T-helper 2 cell treated with Interferon-gamma antibody and Interleukin-4, amounts not matched to agents 5 μg/mL and 100 μg/mL, for 36 hours (primary cell): Measurements from ENCODE around the gene WAS.

Source experiments
- DNase-seq: peaks from one replicate; pipeline ENCODE4 v3.0.0; 2021; ENCODE audit warnings: low spot score
- H3K27ac Mint-ChIP-seq: one replicate; pipeline ENCODE4 v1.8.0; 2021; ENCODE audit warnings: mild to moderate bottlenecking, mixed read lengths
- H3K27me3 Mint-ChIP-seq: one replicate; pipeline ENCODE4 v1.8.0; 2021; ENCODE audit warnings: low read depth, mixed read lengths
- H3K36me3 Mint-ChIP-seq: one replicate; pipeline ENCODE4 v1.8.0; 2021; ENCODE audit warnings: low read depth, mixed read lengths
- H3K4me1 Mint-ChIP-seq: one replicate; pipeline ENCODE4 v1.8.0; 2021; ENCODE audit warnings: low read depth, mixed read lengths
- H3K4me3 Mint-ChIP-seq: one replicate; pipeline ENCODE4 v1.8.0; 2022; ENCODE audit warnings: mild to moderate bottlenecking, moderate library complexity, mixed read lengths
- H3K9me3 Mint-ChIP-seq: one replicate; pipeline ENCODE4 v1.8.0; 2021; ENCODE audit warnings: mixed read lengths

The WAS gene

GRCh38 chrX:48737213-48737938 lies 53.8 kb downstream of the WAS start:
- Mint-ChIP-seq H3K27me3 (no peaks in the 10 kb centered on the region), H3K27ac (peak overlapping the region; percentile 97), H3K4me1 (peaks cover 12% of the 10 kb centered on the region), H3K9me3 (no peaks in the 10 kb centered on the region), H3K4me3 (peak overlapping the region; percentile 95), H3K36me3 (peaks cover 6% of the 10 kb centered on the region)
- DNase-seq = peak; percentile 86

DNA sequence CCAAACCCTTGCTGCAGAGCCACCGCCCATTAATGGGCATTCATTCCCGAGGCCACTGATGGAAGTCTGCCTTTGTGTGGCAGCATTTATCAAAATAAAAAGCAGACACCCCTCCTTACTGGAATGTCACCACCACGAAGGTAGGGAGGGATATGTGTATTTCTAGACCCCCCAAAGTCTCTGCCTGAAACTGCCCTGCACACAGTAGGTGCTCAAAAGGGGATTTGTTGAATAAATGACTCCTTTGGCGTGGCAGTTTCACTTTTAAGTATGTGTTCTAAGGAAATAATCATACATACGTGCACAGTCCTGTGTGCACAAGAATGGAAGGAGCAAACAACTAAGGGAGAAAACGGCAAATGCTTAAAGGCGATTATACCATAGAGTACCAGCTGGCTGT lies 54.3 kb downstream of the WAS start:
- no peaks in the 10 kb centered on the region for H3K27me3 Mint-ChIP-seq
- H3K4me3 Mint-ChIP-seq = peak overlapping the region; percentile 95
- no peaks in the 10 kb centered on the region for H3K9me3 Mint-ChIP-seq
- peaks cover 6% of the 10 kb centered on the region for H3K36me3 Mint-ChIP-seq
- DNase-seq = no peak
- H3K4me1 Mint-ChIP-seq = peaks cover 12% of the 10 kb centered on the region
- peak overlapping the region; percentile 97 for H3K27ac Mint-ChIP-seq
